Stimulated activated CD8-positive, alpha-beta memory T cell treated with anti-CD3 and anti-CD28 coated beads, Interleukin-15, amount 100 ng/mL, for 1 hour (primary cell): ENCODE measurements around the gene ACTN2.

Experiments
- DNase-seq: peaks from one replicate; pipeline ENCODE4 v3.0.0-alpha.2; 2020; ENCODE audit warnings: low read depth

ACTN2 gene

GRCh38 chr1:236774926-236775325 is 88.6 kb downstream of the ACTN2 start:
- no peak for DNase-seq

- no peak for DNase-seq
Measured at GRCh38 chr1:236779312-236779711, 93.0 kb downstream of the ACTN2 start.

GRCh38 chr1:236785477-236785876 is 99.2 kb downstream of the ACTN2 start:
- no peak for DNase-seq

- DNase-seq: no peak
Measured at GRCh38 chr1:236786453-236786852, 100.2 kb downstream of the ACTN2 start.

- no peak for DNase-seq
Measured at GRCh38 chr1:236794585-236795034, 108.3 kb downstream of the ACTN2 start.

- DNase-seq: peak; percentile 92
Measured at GRCh38 chr1:236795035-236795756, 108.9 kb downstream of the ACTN2 start, which contains the start of gene MTR. Gene MTR, plus strand, starts transcription at chr1:236795292. Its CDS starts 412 bp downstream, at chr1:236795704.

GRCh38 chr1:236795757-236796667 is 109.7 kb downstream of the ACTN2 start:
- peak; percentile 27 for DNase-seq

- DNase-seq: no peak
Measured at GRCh38 chr1:236799001-236799400, 112.7 kb downstream of the ACTN2 start.

- DNase-seq: no peak
Measured at GRCh38 chr1:236800002-236800620, 113.8 kb downstream of the ACTN2 start.

GRCh38 chr1:236800623-236801022 is 114.3 kb downstream of the ACTN2 start:
- DNase-seq: no peak

- no peak for DNase-seq
Measured at GRCh38 chr1:236802264-236802663, 116.0 kb downstream of the ACTN2 start.

GRCh38 chr1:236806634-236807033 is 120.3 kb downstream of the ACTN2 start:
- no peak for DNase-seq

GRCh38 chr1:236808005-236808404 is 121.7 kb downstream of the ACTN2 start:
- DNase-seq: no peak

GRCh38 chr1:236808564-236809130 is 122.3 kb downstream of the ACTN2 start:
- DNase-seq: no peak

- DNase-seq: no peak
Measured at GRCh38 chr1:236809148-236809547, 122.8 kb downstream of the ACTN2 start.

GRCh38 chr1:236810018-236810417 is 123.7 kb downstream of the ACTN2 start:
- DNase-seq: no peak

GRCh38 chr1:236812334-236813030 is 126.2 kb downstream of the ACTN2 start:
- no peak for DNase-seq
